OCI-LY1 (cell line): ENCODE results near the gene SPINK7.

Experiments
- H2AFZ ChIP-seq: fragments of 200-600 bp; sonication (generic), shearing (Covaris generic); 2 replicates; pipeline ENCODE4 v1.6.0; 2014; ENCODE audit warnings: antibody characterized with exemption, mild to moderate bottlenecking, low read length
- H3F3A ChIP-seq: fragments of 200-600 bp; sonication (generic), shearing (Covaris generic); 2 replicates; pipeline ENCODE4 v1.6.0; 2014; ENCODE audit warnings: mild to moderate bottlenecking, antibody characterized with exemption, low read length, moderate library complexity; ENCODE audit not compliant: insufficient read depth
- H3K27ac ChIP-seq: fragments of 200-600 bp; sonication (generic); 2 replicates; pipeline ENCODE4 v1.5.1; 2014; ENCODE audit warnings: low read length, mixed run types, mild to moderate bottlenecking, low read depth; ENCODE audit not compliant: poor library complexity, severe bottlenecking
- H3K27me3 ChIP-seq: fragments of 200-600 bp; sonication (generic); 2 replicates; pipeline ENCODE4 v1.6.0; 2014; ENCODE audit warnings: antibody characterized with exemption, mild to moderate bottlenecking, low read length, moderate library complexity; ENCODE audit not compliant: insufficient read depth
- H3K36me3 ChIP-seq: fragments of 200-600 bp; sonication (generic); 2 replicates; pipeline ENCODE4 v1.6.1; 2014; ENCODE audit warnings: mild to moderate bottlenecking, antibody characterized with exemption, low read length, moderate library complexity, mixed read lengths; ENCODE audit not compliant: insufficient read depth
- H3K4me1 ChIP-seq: fragments of 200-600 bp; sonication (generic); 2 replicates; pipeline ENCODE4 v1.5.1; 2014; ENCODE audit warnings: mild to moderate bottlenecking, low read length, moderate library complexity; ENCODE audit not compliant: insufficient read depth, severe bottlenecking
- H3K4me2 ChIP-seq: fragments of 200-600 bp; sonication (generic), shearing (Covaris generic); 2 replicates; pipeline ENCODE4 v1.6.1; 2014; ENCODE audit warnings: low read length
- H3K4me3 ChIP-seq: fragments of 200-600 bp; sonication (generic); 2 replicates; pipeline ENCODE4 v1.5.1; 2014; ENCODE audit warnings: low read length, low read depth, mild to moderate bottlenecking, mixed read lengths; ENCODE audit not compliant: poor library complexity, severe bottlenecking
- H3K79me2 ChIP-seq: fragments of 200-600 bp; shearing (Covaris generic); 2 replicates; pipeline ENCODE4 v1.6.1; 2016; ENCODE audit warnings: mixed run types, low read length, mixed read lengths; ENCODE audit not compliant: insufficient read depth
- H3K9ac ChIP-seq: fragments of 200-600 bp; sonication (generic), shearing (Covaris generic); 2 replicates; pipeline ENCODE4 v1.6.1; 2014; ENCODE audit warnings: mild to moderate bottlenecking, low read length, mixed read lengths
- H3K9me2 ChIP-seq: fragments of 200-600 bp; sonication (generic), shearing (Covaris generic); 2 replicates; pipeline ENCODE4 v1.6.1; 2014; ENCODE audit warnings: low read depth, mild to moderate bottlenecking, low read length, mixed read lengths
- H3K9me3 ChIP-seq: fragments of 200-600 bp; shearing (Covaris generic); 2 replicates; pipeline ENCODE4 v1.6.1; 2014; ENCODE audit warnings: low read length, mixed read lengths
- H4K20me1 ChIP-seq: fragments of 200-600 bp; sonication (generic), shearing (Covaris generic); 2 replicates; pipeline ENCODE4 v1.6.0; 2016; ENCODE audit warnings: mild to moderate bottlenecking, low read length; ENCODE audit not compliant: insufficient read depth
- EZH2 ChIP-seq: fragments of 200-600 bp; sonication (generic), shearing (Covaris generic); IDR thresholded peaks from 2 replicates; pipeline ENCODE4 v1.8.0; 2017; ENCODE audit warnings: borderline replicate concordance, mixed run types, mild to moderate bottlenecking, antibody characterized with exemption, low read length, moderate library complexity, mixed read lengths
- TF ChIP-seq, protein P1 (sequence below): fragments of 200-600 bp; sonication (generic), shearing (Covaris generic); IDR thresholded peaks from 2 replicates; pipeline ENCODE4 v1.5.1; 2017; ENCODE audit warnings: mild to moderate bottlenecking, antibody characterized with exemption, low read length, moderate library complexity, mixed read lengths

SPINK7 gene

GRCh38 chr5:148309019-148309418, 3.2 kb upstream of the SPINK7 start:
- Histone ChIP-seq H3K27ac (no peak overlapping the region), H3K79me2 (no peaks in the 10 kb centered on the region), H2AFZ (no peak overlapping the region), H3K4me2 (no peak overlapping the region), H4K20me1 (no peaks in the 10 kb centered on the region), H3K9ac (no peak overlapping the region), H3K4me1 (no peaks in the 10 kb centered on the region), H3K4me3 (no peak overlapping the region), H3F3A (no peaks in the 10 kb centered on the region), H3K36me3 (no peaks in the 10 kb centered on the region), H3K9me3 (no peaks in the 10 kb centered on the region), H3K27me3 (no peaks in the 10 kb centered on the region), H3K9me2 (no peaks in the 10 kb centered on the region)
- TF ChIP-seq, protein P1, sequence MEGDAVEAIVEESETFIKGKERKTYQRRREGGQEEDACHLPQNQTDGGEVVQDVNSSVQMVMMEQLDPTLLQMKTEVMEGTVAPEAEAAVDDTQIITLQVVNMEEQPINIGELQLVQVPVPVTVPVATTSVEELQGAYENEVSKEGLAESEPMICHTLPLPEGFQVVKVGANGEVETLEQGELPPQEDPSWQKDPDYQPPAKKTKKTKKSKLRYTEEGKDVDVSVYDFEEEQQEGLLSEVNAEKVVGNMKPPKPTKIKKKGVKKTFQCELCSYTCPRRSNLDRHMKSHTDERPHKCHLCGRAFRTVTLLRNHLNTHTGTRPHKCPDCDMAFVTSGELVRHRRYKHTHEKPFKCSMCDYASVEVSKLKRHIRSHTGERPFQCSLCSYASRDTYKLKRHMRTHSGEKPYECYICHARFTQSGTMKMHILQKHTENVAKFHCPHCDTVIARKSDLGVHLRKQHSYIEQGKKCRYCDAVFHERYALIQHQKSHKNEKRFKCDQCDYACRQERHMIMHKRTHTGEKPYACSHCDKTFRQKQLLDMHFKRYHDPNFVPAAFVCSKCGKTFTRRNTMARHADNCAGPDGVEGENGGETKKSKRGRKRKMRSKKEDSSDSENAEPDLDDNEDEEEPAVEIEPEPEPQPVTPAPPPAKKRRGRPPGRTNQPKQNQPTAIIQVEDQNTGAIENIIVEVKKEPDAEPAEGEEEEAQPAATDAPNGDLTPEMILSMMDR: no peak
- TF ChIP-seq EZH2: no peak

GRCh38 chr5:148309746-148310145, 2.5 kb upstream of the SPINK7 start:
- Histone ChIP-seq H3K9me3 (no peaks in the 10 kb centered on the region), H3K4me1 (no peaks in the 10 kb centered on the region), H3F3A (no peaks in the 10 kb centered on the region), H3K9ac (no peak overlapping the region), H3K27ac (no peak overlapping the region), H3K4me3 (no peak overlapping the region), H3K27me3 (no peaks in the 10 kb centered on the region), H3K36me3 (no peaks in the 10 kb centered on the region), H3K79me2 (no peaks in the 10 kb centered on the region), H3K9me2 (no peaks in the 10 kb centered on the region), H4K20me1 (no peaks in the 10 kb centered on the region), H3K4me2 (no peak overlapping the region), H2AFZ (no peak overlapping the region)
- TF ChIP-seq, protein P1: no peak
- no peak for TF ChIP-seq EZH2

GRCh38 chr5:148311484-148311883, 739 bp upstream of the SPINK7 start:
- H3K9me3 ChIP-seq: no peaks in the 10 kb centered on the region
- no peak overlapping the region for H3K9ac ChIP-seq
- no peak overlapping the region for H3K4me3 ChIP-seq
- H3K36me3 ChIP-seq: no peaks in the 10 kb centered on the region
- no peak overlapping the region for H3K4me2 ChIP-seq
- no peaks in the 10 kb centered on the region for H3K9me2 ChIP-seq
- TF ChIP-seq, protein P1: no peak
- TF ChIP-seq EZH2: no peak
- no peaks in the 10 kb centered on the region for H3K27me3 ChIP-seq
- no peaks in the 10 kb centered on the region for H3F3A ChIP-seq
- H3K27ac ChIP-seq: no peak overlapping the region
- no peaks in the 10 kb centered on the region for H3K4me1 ChIP-seq
- H3K79me2 ChIP-seq: no peaks in the 10 kb centered on the region
- H4K20me1 ChIP-seq: no peaks in the 10 kb centered on the region
- no peak overlapping the region for H2AFZ ChIP-seq
